ENCODE data around the gene KRTAP12-2. TPM values are rescaled to one million over a fixed set of nuclear protein-coding genes. Genes with fewer than 3 reads are reported as not detected.
"Not testable (repeated sequence)": the region's sequence is repeated elsewhere in the genome, so short reads cannot be mapped to it uniquely, and the experiment has no call there.

KRTAP12-2 gene
- polyA plus RNA-seq, 1 donor = not detected

GRCh38 chr21:44684077-44684476 is 17.4 kb upstream of the KRTAP12-2 start:
- no peak for DNase-seq

DNA sequence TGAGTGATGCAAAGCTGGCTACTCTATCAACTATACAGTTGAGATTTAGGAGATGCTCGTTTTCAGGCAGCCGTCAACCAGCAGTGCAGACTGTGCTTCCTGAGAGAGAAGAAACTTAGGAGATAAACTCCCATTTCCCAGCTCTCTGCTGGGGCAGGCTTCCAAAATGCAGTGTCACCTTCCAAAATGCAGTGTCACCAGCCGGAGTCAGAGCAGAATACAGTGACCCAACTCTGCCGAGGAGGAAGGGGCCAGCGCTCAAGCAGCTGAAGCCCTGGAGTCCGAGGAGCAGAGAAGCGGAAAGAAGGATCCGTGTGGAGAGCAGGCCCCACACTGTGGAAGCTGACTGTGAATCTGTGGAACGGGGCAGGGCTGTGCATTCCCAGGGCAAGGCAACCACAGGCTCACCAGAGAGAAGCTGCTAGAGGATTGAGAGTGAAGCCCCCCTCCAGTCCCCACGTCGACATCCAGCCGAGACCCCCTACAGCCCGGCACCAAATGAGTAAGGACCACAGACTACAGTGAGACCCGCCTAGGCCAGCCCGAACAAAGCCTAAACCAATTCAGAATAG is 15.9 kb upstream of the KRTAP12-2 start:
- DNase-seq = no peak

DNA sequence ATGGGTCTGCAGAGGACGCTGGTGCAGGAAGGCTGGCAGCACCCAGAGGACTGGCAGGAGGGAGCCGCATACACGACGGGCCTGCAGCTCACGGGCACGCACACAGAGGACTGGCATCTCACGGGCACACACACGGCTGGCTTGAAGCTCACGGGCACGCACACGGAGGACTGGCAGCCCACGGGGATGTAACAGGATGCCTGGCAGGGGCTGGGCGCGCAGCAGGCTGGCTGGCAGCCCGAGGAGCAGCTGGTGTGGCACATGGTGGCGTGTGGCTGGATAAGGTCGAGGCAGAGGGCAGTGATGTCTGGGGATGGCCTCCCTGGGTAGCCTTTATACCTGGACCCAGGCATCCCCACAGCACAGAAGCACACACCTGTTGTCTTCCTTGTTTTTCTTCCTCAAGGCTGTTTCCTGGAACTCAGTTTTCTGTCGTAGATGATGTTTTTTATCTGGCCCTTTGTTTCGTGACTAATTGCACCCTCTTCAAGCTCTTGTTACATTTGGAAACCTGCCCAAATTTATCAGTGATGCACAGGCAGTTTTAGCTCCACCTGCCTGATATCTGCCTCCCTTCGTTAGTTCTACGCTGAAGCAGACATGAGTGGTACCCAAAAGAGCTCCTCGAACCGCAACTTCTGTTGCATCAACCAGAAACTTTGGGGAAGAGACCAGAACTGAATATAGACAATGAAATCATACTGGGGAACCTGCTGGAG is 15.3 kb upstream of the KRTAP12-2 start, which contains the start of gene KRTAP12-1:
KRTAP12-1 (minus strand) TSS at position 303 of the 719 bp plus-strand sequence; CDS start at position 263, 40 bp downstream.
- DNase-seq = no peak

- DNase-seq = no peak
These were observed 14.4 kb upstream of the KRTAP12-2 start for GRCh38 chr21:44681152-44681551.

GRCh38 chr21:44677881-44678280 is 11.2 kb upstream of the KRTAP12-2 start:
- DNase-seq = no peak

DNA sequence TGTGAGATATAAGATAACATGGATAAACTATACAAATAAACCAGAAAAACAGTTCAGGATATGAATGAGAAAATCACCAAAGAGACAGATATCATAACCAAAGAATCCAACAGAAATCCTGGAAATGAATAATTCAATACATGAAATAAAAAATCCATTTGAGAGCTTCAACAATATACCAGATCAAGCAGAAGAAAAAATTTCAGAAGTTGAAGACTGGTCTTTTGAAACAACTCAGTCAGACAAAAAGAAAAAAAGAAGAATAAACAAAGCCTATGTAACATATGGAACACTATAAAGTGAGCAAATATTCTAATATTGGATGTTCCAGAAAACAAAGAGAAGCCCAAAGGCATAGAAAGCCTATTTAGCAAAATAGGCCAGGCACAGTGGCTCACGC is 5.2 kb upstream of the KRTAP12-2 start:
- DNase-seq = no peak

- DNase-seq = no peak
These were observed 4.1 kb upstream of the KRTAP12-2 start for GRCh38 chr21:44670642-44671432.

DNA sequence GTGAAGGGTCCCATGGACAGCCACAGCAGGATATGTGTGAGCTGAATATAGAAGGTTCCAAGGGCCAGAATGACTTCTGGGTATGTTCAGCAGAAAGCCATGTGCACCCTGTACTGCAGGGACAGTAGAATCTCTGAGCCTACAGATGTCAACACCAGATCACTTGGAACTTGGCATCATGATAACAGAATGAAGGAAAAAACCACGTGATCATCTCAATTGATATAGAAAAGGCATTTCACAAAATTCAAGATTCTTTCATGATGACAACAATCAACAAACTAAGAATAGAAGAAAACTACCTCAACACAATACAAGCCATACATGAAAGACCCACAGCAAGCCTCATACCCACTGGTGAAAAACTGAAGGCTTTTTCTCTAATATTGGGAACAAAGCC is 885 bp upstream of the KRTAP12-2 start:
- no peak for DNase-seq

GRCh38 chr21:44664691-44665090 is 2.0 kb downstream of the KRTAP12-2 start:
- no peak for DNase-seq

DNA sequence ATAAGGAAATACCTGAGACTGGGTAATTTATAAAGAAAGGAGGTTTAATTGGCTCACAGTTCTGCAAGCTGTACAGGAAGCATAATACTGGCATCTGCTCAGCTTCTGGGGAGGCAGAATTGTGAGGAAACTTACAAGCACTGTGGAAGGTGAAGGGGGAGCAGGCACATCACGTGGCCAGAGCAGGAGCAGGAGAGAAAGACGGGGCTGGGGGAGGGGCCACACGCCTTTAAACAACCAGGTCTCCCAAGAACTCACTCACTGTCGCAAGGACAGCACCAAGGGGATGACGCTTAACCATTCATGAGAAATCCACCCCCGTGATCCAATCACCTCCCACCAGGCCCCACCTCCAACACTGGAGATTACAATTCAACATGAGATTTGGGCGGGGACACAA is 5.2 kb downstream of the KRTAP12-2 start:
- not testable (repeated sequence) for DNase-seq

DNA sequence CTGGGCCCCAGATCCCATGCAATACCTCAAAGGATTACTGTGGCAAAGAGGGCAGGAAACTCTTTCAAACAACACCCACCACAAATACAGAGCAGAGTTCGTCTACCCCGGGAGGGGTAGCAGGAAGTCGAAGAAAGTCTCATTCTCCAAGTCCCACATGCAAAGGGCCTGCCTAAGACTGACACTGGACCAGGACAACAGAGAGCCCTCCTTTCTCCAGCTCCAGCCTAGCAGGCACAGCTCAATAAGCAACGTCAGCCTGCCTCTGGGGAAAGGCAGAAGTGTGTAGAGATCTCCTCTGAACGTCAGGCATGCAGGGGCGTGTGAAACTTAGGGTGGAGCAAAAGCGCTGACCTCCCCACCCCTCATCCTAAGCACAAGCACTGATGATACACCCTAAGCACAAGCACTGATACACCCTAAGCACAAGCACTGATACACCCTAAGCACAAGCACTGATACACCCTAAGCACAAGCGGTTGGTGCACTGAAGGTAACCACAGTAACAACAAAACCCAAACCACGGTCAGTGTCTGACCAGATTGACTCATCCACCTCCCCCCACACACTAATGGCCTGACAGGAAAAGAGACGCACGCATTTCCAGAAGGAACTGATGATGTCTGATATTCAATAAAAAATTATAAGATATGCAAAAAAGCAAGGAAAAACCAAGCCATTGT is 7.7 kb downstream of the KRTAP12-2 start:
- no peak for DNase-seq

DNA sequence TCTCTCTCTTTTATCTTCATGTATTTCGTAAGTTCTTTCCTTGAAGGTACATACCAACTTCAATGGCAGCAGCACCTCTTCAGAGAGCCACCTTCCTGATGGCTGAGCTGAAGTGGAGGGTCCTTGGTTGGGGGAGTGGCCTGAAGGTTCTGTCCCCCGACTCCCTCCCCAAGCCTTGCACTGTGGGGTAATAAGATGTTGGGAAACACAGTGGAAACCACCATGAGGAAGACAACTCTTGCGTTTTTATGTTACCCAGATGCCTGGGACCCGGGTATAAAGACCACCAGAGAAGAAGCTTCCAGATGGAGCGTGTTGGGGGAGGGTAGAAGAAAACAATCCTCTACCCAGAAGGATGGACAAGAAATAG is 8.2 kb downstream of the KRTAP12-2 start:
- DNase-seq = no peak

GRCh38 chr21:44657635-44658540 is 8.8 kb downstream of the KRTAP12-2 start, which contains the start of gene KRTAP12-3:
TSS of gene KRTAP12-3 (plus strand) at chr21:44657932. CDS start at chr21:44657980, 48 bp downstream.
- no peak for DNase-seq

DNA sequence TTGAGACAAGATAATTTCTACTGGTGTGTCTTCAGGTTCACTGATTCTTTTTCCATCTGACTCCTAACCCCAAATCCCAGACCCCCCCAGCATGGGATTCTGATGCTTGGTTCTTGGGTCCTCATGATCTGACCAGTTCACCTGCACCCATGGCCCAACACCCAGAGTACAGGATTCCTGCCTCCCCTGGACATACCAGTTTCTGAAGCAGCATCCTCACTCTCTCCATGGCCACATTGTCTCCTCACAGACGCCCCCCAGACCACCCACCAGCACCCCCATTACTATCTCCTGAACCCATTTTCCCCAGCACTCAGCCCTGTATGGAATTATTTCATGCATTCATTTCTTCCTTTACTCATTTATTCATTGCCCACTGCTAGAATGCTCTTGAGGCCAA is 9.9 kb downstream of the KRTAP12-2 start:
- no peak for DNase-seq

- no peak for DNase-seq
These were observed 12.1 kb downstream of the KRTAP12-2 start, which contains the start of gene KRTAP12-4 for GRCh38 chr21:44654576-44655175. TSS of gene KRTAP12-4 (minus strand) at chr21:44654659. CDS start at chr21:44654614, 45 bp downstream.

DNA sequence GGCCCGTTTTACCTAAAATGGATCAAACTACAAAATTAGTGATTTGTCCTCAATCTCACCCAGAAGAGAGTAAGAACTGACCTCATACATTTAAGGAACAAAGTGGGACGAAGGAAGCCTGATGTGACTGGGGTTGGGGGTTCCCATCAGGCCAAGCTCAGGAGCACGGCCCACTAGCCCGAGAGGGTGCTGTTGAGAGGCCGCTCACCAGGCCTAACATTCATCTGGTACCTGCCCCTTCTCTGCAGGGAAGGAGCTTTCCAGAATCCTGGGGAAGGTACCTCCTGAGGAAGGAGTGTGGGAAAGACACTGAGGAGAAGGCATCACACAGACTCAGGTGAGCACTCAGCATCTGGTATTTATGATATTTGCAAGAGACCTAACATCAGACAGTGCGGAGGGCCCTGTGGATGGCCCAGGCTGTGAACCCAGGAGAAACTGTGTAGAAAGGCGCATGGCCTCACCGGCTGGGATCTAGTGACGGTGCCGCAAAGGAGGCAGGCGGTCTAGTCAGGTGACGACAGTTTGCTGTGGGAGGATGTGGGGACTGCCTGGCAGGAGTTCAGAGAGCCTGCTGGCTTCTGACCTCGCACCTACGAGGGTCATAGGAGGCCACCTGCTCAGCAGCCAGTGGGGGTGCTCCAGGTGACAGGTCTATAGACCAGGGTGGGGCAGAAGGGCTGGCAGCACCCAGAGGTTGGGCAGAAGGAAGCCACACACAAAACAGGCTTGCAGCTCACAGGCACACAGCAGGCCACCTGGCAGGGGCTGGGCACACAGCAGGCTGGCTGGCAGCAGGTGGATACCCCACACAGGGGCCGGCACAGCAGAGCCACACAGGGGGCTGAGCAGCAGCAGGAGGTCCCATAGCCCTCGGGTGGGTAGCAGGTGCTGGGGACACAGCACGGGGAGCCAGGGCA is 12.8 kb downstream of the KRTAP12-2 start:
- no peak for DNase-seq

DNA sequence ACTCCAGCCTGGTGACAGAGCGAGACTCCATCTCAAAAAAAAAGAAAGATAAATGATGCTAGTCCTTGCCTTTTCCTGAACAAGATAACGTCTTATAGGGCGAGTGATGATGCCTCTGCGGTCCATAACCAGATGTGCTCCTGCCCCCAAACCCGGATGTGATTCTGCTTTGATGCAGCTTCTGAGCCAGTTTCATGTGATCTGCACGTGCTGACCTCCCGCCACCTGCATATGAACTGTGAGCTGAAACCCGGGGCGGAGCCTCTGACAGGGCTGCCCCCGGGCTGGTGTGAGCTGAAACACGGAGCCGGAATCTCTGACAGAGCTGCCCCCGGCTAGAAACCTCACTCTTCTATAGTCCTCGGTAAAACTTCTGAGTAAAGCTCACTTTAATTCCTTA is 13.6 kb downstream of the KRTAP12-2 start:
- no peak for DNase-seq

- no peak for DNase-seq
These were observed 15.6 kb downstream of the KRTAP12-2 start for GRCh38 chr21:44650973-44651675.

Measured in left kidney (tissue), 2 donors.